Measurements from ENCODE around the gene TRIM52. TPM values are rescaled to one million over a fixed set of nuclear protein-coding genes. Genes with fewer than 3 reads are reported as not detected.

Gene TRIM52
- total and polyA plus RNA-seq, 10 donors: 11.6 to 44.0 (median 20.9) TPM

DNA sequence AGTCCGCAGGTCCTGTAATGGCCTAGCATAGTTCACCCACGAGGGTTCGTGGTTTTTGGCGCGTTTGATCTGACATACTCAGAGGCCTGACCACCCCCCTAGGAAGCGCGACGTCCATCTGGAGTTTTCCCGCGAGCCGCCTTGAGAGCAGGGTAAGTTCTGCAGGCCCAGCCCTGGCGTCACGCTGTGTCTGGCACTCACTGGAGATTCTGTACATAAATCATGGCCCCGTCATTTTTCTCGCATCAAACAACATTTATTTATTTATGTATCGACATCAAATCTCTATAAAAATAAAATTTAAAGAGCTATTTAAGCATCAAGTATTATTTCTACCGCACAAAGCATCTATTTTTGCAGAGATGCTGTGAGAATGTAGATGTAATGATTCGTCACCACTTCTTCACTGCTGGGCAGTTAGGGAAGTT, 38.3 kb downstream of the TRIM52 start:
- TF ChIP-seq CTCF (IDR thresholded peaks at IDR 0.05 in 8 of 11, conservative IDR thresholded peaks at IDR 0.05 in 3 of 11): peak in 3 of 11 experiments; percentile 34 to 55 (median 39)
- TF ChIP-seq POLR2AphosphoS5 (IDR thresholded peaks at IDR 0.05): no peak
- no peak for TF ChIP-seq POLR2A (IDR thresholded peaks at IDR 0.05)
- Histone ChIP-seq H3K27ac (peak overlapping the region; percentile 92 to 99 (median 97)), H3K4me3 (peak overlapping the region; percentile 64 to 96 (median 70)), H3K27me3 (replicated peaks in 1 of 7) (peaks cover 0 to 3% (median 0%) of the 10 kb centered on the region in 7 donors), H3K4me1 (peaks cover 7 to 85% (median 54%) of the 10 kb centered on the region in 6 donors), H3K9me3 (no peaks in the 10 kb centered on the region), H3K36me3 (peaks cover 0 to 14% (median 9%) of the 10 kb centered on the region in 6 donors)
- DNase-seq: no peak
- 0 to 1% (median 0%) methylated on average over 17 to 18 of the region's 18 CpGs for WGBS, 5 donors
- intact Hi-C loops (cut with DNase I; ENCODE audit: low total_unique reads): no loop called here

- Histone ChIP-seq H3K9me3 (no peaks in the 10 kb centered on the region), H3K27me3 (replicated peaks in 1 of 7) (peaks cover 0 to 10% (median 0%) of the 10 kb centered on the region in 7 donors), H3K36me3 (peaks cover 0 to 7% (median 3%) of the 10 kb centered on the region in 6 donors), H3K4me1 (peaks cover 10 to 85% (median 60%) of the 10 kb centered on the region in 6 donors), H3K27ac (peak overlapping the region; percentile 92 to 99 (median 97)), H3K4me3 (peak overlapping the region; percentile 64 to 96 (median 70))
- peak in 1 of 3 donors; percentile 72 for TF ChIP-seq POLR2A (IDR thresholded peaks at IDR 0.05)
- no peak for TF ChIP-seq CTCF (IDR thresholded peaks at IDR 0.05 in 8 of 11, conservative IDR thresholded peaks at IDR 0.05 in 3 of 11)
- TF ChIP-seq POLR2AphosphoS5 (IDR thresholded peaks at IDR 0.05): peak; percentile 59 to 86 (median 81)
- WGBS, 5 donors: 5 to 7% (median 6%) methylated on average over 42 to 50 of the region's 50 CpGs
- intact Hi-C loops (cut with DNase I; ENCODE audit: low total_unique reads): no loop called here
- peak; percentile 97 for DNase-seq
These were observed 38.9 kb downstream of the TRIM52 start for GRCh38 chr5:181221792-181222629.

DNA sequence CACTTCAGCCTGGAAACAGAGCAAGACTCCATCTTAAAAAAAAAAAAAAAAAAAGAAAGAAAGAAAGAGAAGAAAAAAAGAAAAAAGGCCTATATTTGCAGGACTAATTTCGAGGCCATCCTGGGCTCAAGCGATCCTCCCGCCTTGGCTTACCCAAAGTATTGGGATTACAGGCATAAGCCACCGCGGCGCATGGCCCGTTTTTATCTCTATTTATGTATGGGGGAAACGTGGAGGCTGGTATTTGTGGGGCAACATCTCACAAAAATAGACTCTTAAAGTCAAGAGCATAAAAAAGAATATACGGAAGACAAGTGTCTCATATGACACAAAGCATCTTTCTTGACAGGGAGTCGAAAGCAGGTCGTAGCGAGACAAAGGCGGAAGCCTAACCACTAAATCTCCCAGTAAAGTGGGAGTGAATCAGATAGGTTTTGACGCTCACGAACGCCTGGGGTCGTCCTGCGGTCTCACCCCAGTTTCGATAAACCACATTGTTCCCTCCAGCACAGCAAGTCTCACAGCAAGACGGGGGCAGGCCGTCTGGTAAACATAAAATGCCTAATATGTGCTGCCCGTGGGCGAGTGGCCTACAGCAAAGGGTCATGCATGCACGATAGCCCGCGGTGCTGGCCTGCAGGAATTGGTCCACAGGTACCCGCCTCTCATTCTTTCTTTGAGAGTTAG, 39.7 kb downstream of the TRIM52 start:
- Histone ChIP-seq H3K27ac (peak overlapping the region; percentile 92 to 99 (median 97)), H3K9me3 (no peaks in the 10 kb centered on the region), H3K4me3 (peak overlapping the region in 7 of 8 donors; percentile 68 to 96 (median 71)), H3K4me1 (peaks cover 10 to 85% (median 64%) of the 10 kb centered on the region in 6 donors), H3K27me3 (replicated peaks in 1 of 7) (peaks cover 0 to 12% (median 0%) of the 10 kb centered on the region in 7 donors), H3K36me3 (no peaks in the 10 kb centered on the region)
- peak; percentile 84 for DNase-seq
- intact Hi-C loops (cut with DNase I; ENCODE audit: low total_unique reads): no loop called here
- no peak for TF ChIP-seq POLR2AphosphoS5 (IDR thresholded peaks at IDR 0.05)
- 52 to 66% (median 57%) methylated on average over 27 of the region's 27 CpGs for WGBS, 5 donors

GRCh38 chr5:181220178-181220515, 40.8 kb downstream of the TRIM52 start:
- H3K4me1 ChIP-seq: peaks cover 10 to 79% (median 58%) of the 10 kb centered on the region in 6 donors
- TF ChIP-seq POLR2A (IDR thresholded peaks at IDR 0.05) (no peak), CTCF (IDR thresholded peaks at IDR 0.05 in 8 of 11, conservative IDR thresholded peaks at IDR 0.05 in 3 of 11) (no peak), POLR2AphosphoS5 (IDR thresholded peaks at IDR 0.05) (no peak)
- peaks cover 0 to 12% (median 0%) of the 10 kb centered on the region in 7 donors for H3K27me3 ChIP-seq (replicated peaks in 1 of 7)
- WGBS, 5 donors: 95 to 98% (median 95%) methylated on average over 10 of the region's 10 CpGs
- no peak for DNase-seq
- intact Hi-C loops (cut with DNase I; ENCODE audit: low total_unique reads): no loop called here
- no peaks in the 10 kb centered on the region for H3K9me3 ChIP-seq
- no peaks in the 10 kb centered on the region for H3K36me3 ChIP-seq
- H3K27ac ChIP-seq: no peak overlapping the region
- no peak overlapping the region for H3K4me3 ChIP-seq
